M059J (cell line): ENCODE results near the gene ADIPOR2. TPM values are rescaled to one million over a fixed set of nuclear protein-coding genes. Genes with fewer than 3 reads are reported as not detected.

Experiments
- DNase-seq: peaks from one replicate; pipeline ENCODE4 v3.0.0-alpha.2; 2012; ENCODE audit warnings: low read depth
- total RNA-seq: library from RNA; depleted of rRNA; stranded (reverse); fragments of >200 nt; shearing (Covaris generic); gene quantifications from 2 replicates; pipeline ENCODE4 v1.2.3, GENCODE V29; 2014; rRNA removed

Gene ADIPOR2
- total RNA-seq, 1 experiment from 2014 or later = 42.0 TPM

GRCh38 chr12:1829306-1829900 is 138.5 kb downstream of the ADIPOR2 start:
- no peak for DNase-seq

- DNase-seq = no peak
Measured at GRCh38 chr12:1830401-1830845, 139.6 kb downstream of the ADIPOR2 start.

DNA sequence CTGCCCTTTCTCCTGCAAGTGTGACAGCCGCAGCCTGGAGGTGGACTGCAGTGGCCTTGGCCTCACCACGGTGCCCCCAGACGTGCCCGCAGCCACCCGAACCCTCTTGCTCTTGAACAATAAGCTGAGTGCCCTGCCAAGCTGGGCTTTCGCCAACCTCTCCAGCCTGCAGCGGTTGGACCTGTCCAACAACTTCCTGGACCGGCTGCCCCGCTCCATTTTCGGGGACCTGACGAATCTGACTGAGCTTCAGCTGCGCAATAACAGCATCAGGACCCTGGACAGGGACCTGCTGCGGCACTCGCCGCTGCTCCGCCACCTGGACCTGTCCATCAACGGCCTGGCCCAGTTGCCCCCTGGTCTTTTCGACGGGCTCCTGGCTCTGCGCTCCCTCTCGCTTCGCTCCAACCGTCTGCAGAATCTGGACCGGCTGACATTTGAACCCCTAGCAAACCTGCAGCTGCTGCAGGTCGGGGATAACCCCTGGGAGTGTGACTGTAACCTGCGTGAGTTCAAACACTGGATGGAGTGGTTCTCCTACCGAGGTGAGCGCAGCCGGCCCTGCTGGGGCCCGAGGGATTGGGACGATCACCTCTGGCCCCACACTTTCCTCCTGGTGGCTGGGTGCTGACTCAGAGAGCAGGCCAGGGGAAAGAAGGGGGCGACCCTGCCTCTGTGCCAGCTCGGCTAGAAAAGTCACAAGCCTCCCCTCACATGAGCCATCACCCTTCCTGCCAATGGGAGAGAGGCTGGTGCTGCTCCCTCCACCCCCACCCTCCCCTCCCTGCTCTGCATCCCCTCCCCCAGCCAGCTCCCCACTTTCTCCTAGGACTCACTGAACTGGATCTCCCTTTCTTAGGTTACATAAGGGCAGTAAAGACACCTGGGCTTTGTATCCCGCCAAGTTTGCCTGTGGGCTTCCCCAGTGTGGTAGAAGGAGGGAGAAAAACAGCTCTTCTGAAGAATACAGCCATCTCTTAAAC is 140.4 kb downstream of the ADIPOR2 start:
- peak; percentile 60 for DNase-seq

GRCh38 chr12:1832801-1833595 is 142.1 kb downstream of the ADIPOR2 start:
- no peak for DNase-seq

GRCh38 chr12:1833596-1834028 is 142.7 kb downstream of the ADIPOR2 start:
- no peak for DNase-seq

DNA sequence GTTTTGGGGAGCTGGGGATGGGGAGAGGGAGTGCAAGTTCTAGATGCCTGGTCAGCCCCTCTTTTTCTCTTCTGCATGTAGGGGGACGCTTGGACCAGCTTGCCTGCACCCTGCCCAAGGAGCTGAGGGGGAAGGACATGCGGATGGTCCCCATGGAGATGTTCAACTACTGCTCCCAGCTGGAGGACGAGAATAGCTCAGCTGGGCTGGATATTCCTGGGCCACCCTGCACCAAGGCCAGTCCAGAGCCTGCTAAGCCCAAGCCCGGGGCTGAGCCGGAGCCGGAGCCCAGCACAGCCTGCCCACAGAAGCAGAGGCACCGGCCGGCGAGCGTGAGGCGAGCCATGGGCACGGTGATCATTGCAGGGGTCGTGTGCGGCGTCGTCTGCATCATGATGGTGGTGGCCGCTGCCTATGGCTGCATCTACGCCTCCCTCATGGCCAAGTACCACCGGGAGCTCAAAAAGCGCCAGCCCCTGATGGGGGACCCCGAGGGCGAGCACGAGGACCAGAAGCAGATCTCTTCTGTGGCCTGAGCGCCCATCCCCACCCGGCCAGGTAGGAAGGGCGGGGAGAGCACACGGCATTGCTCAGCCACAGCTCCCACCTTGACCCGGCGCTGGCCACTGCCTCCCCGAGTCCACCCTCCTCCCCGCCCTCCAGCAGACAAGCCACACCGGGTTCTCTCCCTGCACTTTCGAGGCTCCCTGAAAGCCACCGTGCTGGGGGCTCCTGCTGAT is 143.5 kb downstream of the ADIPOR2 start:
- DNase-seq = no peak

- no peak for DNase-seq
Measured at GRCh38 chr12:1835211-1836131, 144.6 kb downstream of the ADIPOR2 start.

DNA sequence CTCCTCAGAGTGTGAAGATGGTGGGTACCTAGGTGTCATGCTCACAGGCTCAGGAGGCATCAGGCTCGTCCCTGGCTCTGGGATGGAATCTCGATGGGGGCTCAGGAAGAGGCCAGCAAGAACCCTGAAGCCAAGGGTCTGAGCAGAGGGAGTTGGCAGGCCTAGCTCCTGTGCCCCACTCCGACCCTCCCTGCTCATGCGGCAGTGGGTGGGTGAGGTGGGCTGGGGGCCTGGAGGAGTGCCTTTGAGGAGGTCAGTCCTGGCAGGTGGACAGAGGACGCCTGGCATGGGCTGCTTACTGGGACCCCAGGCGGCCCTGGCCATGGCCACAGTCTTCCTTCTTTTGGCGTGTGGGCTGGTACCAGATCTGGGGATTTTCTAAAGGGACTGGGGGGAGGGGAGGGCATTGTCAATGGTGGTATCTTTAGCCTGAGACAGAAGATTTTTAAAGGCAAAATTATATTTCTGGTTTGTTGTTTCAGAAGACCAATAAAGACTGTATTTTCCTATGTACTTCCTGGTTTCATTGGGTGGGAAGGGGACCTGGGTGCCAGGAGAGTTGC is 145.5 kb downstream of the ADIPOR2 start:
- no peak for DNase-seq

DNA sequence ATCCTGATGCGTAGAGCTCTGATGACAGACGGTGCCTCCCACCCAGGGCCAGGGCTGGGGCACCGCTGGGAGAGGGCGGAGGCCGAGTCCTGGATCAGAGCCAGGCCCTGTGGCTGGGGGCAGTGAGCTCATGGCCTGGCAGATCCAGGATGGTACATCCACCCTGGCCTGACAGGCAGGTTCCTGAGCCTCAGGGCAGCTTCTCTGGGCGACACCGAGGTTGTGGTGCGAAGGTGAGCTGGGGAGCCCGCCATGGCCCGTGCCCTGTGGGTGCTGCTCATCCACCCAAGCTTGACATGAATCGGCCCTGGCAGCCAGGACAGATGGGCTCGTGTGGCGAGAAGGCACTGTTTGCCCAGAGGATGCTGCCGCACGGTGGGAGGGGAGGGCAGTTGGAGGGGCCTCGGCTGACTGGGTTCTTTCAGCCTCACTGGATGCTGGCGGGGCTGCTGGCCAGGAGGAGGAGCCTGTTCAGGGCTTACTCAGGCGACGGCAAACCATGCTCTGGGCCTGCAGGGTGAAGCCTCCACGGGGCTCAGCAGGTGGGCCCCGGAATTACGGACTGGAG is 146.1 kb downstream of the ADIPOR2 start:
- no peak for DNase-seq

DNA sequence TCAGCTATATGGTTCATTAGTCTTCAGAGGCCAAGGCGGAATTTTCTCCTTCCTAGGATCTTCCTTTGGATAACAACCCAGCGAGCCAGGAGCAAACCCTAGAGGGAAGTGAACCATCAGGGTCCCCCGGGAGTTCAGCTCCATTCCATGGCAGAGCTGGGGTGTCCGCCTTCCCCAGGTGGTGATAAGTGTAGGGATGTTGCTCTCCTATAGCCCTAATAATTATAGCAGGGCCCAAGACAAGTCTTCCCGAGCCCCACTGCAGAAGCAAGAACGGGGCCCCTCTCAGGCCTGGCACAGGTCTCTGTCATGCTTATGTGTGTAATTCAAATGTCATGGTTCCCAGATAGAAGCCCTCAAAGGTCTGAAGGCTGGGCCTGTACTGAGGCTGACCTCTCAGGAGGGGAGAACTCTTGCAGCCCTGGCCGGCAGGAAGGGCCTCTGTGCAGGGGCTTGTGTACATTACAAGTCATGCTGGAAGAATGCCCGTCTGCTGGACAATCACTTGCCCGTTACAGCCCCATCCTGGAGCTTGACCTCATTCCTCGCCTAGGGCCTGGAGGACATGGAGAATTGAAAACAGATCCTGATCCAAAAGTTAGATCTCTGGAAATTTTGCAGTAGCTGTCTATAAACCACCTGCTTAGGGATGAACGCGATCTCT is 146.8 kb downstream of the ADIPOR2 start:
- peak; percentile 75 for DNase-seq

Other genes starting within 250 kb of the ADIPOR2 start
- gene FBXL14, start 96.5 kb upstream of the ADIPOR2 start, total RNA-seq = 7.9 and 9.6 TPM in 2 replicates
- 25.5 and 43.5 TPM in 2 replicates for gene WNT5B, start 61.8 kb upstream of the ADIPOR2 start, total RNA-seq
- gene LRTM2, start 129.5 kb downstream of the ADIPOR2 start, total RNA-seq = 0.07 TPM in 1 of 2 replicates, not detected in the other
- 0.15 and 0.91 TPM in 2 replicates for gene CACNA2D4, start 227.6 kb downstream of the ADIPOR2 start, total RNA-seq